GM21529 (cell line): ENCODE data around the gene MRPL17.

Experiments
- ATAC-seq: cut with Tn5 transposase; IDR thresholded peaks from one replicate; pipeline ENCODE4 v1.9.1; 2021; ENCODE audit not compliant: unreplicated experiment

MRPL17 gene

GRCh38 chr11:6634534-6634933, 48.6 kb downstream of the MRPL17 start:
- ATAC-seq, result no peak

GRCh38 chr11:6633422-6634408, 49.4 kb downstream of the MRPL17 start:
- no peak for ATAC-seq

GRCh38 chr11:6632116-6633073, 50.7 kb downstream of the MRPL17 start:
- no peak for ATAC-seq

GRCh38 chr11:6631361-6631890, 51.7 kb downstream of the MRPL17 start:
- ATAC-seq, result no peak

- no peak for ATAC-seq
Measured at GRCh38 chr11:6630632-6631291, 52.4 kb downstream of the MRPL17 start.
